ENCODE measurements around the gene LRRC4C.

Gene LRRC4C

GRCh38 chr11:40337118-40337517 is 1122.3 kb downstream of the LRRC4C start:
- DNase-seq: no peak

DNA sequence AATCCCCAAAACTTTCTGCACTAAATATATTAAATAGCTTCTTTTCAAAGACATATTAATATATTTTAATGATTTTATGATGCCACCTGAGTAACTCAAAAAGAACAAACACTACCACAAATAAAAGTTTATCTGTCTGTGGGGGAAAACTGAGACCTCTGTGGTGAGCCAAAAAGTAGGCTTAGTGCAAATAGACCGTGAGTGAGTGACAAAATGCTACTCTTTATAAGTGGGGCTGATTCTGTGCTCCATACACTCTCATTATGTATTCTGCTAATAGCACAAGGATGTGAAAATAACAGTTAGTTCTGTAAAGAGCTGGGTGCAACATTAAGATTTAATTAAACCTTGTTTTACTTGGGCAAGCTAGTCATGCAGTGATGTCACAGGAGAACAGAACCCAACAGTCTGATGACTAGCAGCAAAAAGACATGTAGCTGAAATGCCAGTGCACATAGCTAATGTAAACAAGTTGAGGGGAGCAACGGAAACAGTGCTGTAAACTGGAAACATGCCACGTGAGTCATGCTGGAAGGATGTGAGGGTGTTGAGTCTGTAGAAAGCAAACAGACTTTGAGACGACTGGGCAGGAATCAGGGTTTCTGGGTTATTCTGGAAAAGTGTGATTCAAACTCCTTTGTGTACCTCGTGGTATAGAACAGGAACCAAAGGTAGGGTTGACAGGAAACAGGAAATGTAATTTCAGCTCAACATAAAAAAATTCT is 1130.4 kb downstream of the LRRC4C start:
- peak; percentile 97 to 98 for DNase-seq

DNA sequence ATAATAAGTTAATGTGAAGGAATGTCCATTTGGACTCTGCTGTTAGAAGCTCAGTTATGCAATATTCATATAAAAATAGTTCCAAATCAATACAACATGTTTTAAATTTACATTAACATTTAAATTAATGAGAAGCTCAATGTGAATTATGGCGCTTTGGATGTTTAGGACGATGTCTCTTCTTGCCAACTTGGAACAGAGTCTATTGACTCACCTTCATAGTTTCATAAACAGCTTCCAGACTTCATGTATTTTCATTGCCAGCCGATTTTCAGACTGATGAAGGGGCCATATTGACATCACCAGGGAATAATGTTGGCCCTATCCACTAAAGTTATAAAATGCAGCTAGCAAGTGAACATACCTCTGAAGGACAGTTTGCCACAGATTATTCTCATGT is 1136.2 kb downstream of the LRRC4C start:
- DNase-seq: no peak

DNA sequence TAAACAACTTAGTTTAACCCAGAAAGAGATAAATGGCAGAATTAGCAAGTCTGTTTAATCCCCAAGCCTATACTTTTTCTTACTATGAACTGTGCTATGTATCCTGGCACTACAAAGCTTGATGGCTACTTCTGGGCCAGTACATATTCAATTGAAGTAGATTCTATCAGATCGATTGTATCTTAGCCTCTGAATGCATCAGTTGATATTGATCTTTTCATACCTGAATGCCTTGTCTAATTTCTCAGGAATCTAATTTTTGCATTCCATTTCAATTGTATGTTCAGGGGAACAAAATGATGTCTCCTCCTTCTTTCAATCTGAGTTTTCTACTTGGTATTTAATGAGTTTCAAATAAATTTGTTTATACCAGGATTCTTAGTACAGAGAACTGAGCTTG is 1137.9 kb downstream of the LRRC4C start:
- no peak for DNase-seq

- DNase-seq: no peak
These were observed 1143.3 kb downstream of the LRRC4C start for GRCh38 chr11:40316171-40316570.

DNA sequence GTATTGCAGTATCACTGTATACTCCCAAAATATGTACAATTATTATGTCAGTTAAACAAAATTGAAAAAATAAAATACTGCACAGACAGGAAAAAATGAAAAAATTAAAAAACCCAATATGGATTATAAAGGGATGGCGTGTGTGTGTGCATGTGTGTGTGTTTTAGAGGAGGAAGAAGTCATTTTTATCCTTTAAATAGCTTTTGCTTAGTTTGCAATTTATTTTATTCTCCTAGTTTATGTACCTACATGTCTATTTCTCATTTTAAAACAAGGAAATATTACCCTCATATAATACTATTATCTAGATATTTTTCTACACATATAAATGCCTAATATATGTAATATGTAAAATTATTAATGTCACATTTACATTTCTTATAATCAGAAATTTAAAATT is 1144.3 kb downstream of the LRRC4C start:
- DNase-seq: no peak

- no peak for DNase-seq
These were observed 1145.1 kb downstream of the LRRC4C start for GRCh38 chr11:40314327-40314726.

- DNase-seq: peak; percentile 5 to 50
These were observed 1152.4 kb downstream of the LRRC4C start for GRCh38 chr11:40306938-40307548.

GRCh38 chr11:40302669-40303068 is 1156.8 kb downstream of the LRRC4C start:
- DNase-seq: no peak

- no peak for DNase-seq
These were observed 1164.0 kb downstream of the LRRC4C start for GRCh38 chr11:40295466-40295865.

DNA sequence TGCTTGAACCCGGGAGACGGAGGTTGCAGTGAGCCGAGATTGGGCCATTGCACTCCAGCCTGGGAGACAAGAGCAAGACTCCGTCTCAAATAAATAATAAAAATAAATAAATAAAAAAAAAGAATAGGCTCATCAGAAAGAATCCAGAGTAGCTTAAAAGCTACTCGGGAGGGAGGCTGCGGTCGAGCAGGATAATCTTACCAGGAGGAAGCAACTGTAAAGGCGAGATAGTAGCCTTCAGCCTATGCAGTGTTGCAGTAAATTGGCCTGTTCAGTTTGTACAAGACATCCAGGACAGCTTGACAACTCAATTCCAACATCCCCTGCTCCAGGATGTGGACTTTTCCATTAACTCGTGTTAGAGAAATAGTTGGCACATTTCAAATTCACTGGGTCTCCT is 1164.7 kb downstream of the LRRC4C start:
- DNase-seq: no peak

GRCh38 chr11:40294349-40294735 is 1165.1 kb downstream of the LRRC4C start:
- DNase-seq: no peak

- DNase-seq: peak; percentile 27 to 65
These were observed 1165.7 kb downstream of the LRRC4C start for GRCh38 chr11:40293655-40294348.

DNA sequence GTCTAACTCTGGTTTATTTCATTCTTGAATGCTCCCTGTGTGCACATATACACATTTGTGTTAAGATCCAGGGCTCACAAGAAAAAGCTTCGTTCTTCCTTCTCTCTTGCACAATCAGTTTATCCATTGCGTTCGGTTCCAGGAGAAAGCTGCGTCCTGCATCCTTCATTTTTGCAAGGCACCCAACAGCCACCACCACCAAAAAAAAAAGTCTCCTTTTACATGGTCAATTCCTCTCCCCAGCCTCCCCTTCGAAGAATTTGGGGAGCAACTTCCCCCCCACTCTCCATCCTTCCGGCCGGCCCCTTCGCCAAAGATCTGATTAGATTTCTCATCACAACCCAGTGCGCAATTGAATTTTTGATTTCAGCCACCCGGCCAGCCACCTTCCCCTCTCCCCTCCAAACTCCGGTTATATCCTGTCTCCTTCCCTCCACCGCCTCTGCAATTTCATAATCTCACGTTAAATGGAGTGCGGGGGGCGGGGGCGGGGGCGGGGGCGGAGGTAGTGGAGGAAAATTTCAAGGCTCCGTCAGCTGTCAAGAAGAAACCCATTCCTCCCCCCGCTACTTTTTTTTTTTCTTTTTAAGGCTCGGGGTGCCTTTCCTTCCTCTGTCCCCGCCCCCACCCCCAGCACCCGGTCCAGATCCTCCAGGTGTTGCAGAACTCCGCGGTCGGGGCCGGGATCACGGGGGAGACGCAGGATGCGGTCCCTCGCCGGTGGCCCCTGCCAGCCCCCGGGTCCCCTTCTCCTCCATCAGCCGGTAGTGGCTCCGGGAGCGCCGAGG is 1166.5 kb downstream of the LRRC4C start:
- DNase-seq: no peak

- DNase-seq: no peak
These were observed 1167.7 kb downstream of the LRRC4C start for GRCh38 chr11:40291741-40292140.

DNA sequence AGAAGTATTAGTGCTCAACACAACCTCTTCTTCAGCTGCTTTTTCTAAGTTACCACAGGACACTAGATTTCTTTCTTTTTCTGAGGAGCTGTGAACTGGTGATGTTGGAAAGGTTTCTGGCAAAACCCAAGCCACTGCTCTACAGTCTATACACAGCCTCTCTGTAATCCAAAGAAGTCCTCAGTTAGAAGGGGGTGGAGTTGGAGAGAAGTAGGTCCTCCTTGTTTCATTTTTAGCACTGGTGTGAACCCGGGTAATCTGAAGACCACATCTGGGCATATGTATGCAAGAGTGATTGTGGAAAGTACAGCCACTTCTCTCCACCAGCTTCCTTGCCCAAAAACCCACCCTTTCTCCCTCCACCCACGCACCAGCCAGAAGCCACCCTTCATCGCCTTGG is 1168.1 kb downstream of the LRRC4C start:
- no peak for DNase-seq

DNA sequence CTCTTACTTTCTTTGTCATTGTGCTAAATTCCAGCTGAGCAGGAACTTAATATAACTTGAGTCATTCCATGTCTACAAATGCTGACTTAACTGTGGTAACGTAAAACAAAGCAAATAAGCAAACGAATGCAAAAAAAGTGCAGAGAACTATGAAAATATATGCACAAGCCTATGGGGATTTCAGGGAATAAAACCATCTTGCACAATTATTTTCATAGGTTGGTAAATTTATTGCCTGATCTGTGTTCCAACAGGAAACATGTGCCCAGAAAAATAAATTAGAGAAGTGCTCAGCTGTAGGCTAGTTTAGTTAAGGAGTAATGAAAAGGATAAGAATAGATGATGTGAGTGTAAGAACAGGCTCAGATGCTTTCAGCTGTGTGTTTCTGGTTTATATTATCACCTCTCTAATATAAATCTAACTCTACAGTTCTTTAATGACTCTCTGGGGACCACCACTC is 1169.3 kb downstream of the LRRC4C start:
- DNase-seq: no peak

DNA sequence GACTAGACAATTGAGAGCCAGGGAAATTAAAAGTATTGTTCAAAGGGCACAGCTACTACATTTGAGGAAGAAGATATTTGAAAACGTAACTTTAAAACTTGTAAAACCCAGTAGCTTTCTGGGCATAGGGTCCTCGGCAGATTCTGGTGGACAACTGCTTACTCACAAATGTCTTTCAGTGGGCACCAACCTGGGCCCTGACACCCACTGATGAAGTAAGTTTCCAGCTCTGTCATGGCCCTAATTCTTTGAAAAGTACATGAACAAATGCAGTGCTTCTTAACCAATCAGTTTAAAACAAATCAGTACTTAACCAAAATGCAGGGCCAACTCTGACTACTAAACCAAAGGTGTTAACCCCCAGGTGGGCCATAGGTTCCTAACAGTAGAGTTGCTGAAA is 1170.1 kb downstream of the LRRC4C start:
- DNase-seq: no peak

DNA sequence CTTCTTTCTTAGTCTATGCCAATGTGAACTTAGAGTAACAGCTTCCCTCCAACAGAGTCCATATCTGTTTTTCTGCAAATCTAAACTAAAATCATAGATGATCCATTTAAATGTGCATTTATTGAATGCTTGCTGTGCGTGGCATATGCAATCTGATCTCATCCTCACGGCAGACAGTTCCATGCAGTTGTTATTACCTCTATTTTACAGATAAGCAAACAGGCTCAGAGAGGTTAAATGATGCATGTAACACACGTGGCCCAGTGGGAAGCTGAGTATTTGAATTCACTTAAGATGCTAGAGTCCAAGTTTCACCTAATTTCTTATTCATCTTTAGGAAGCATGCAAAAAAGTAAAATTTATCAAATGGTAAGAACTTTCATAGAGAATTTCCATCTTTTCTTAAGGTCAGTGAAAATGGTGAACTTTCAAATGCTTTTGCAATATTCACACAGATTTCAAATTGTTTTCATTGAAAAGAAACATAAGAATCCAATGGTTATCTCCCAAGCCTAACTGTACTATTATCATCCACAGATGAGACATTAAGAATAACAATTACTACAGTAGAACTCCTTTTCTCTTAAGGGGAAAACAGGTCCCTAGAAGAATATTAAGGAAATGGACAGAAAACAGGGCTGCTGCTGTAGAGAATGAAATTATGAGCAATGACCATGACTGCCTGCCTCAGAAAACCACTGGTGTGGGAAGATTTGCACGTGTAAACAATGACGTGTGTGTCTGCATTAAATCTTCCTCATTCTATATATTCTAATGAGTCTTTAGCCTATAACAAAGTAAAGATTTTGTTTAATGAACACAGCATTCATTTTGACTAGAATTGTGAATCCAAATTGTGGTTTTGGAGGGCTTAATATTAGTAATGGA is 1171.3 kb downstream of the LRRC4C start:
- DNase-seq: no peak

DNA sequence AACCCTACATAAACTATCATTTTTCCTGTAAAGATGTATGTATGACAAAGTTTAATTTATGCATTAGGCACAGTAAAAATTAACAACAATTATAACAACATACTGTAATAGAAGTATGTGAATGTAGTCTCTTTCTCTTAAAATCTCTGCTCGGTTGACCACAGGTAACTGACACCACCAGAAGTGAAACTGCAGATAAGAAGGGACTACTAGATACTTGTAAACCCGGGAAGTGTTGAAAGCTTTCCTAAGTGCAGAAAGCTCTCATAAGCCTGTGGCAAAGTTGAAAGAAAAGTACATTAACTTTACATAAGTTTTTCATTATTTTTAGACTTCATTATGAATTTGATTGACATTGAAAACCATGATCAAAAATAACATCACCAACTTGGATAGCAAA is 1173.3 kb downstream of the LRRC4C start:
- no peak for DNase-seq

- no peak for DNase-seq
These were observed 1173.9 kb downstream of the LRRC4C start for GRCh38 chr11:40285558-40285957.

DNA sequence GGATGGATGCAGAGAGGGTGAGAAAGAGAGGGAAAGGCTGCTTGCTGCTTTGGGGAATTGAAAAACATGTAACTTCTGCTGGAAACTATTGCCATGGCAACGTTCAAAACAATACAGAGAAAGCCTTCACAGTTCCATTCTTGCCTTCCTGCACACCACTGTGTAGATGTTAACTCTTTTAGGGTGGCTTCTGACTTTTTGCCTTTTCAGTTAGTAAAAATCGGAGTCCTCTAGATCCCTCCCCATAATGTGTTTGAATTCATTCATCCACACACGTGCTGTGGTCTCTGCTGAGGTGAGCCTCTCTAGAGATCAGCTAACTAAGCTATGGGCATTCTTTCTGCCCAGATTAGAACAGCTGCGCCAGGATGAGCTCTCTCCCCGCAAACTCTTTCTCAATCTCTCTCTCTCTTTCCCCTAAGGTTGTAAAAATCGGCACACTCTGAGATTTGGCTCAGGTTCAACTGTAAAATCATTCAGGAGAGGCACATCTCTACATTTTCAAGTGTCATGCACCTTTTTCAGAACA is 1178.3 kb downstream of the LRRC4C start:
- no peak for DNase-seq
